Measurements from ENCODE around the gene SPI1. TPM values are rescaled to one million over a fixed set of nuclear protein-coding genes. Genes with fewer than 3 reads are reported as not detected.

Gene SPI1
- polyA plus RNA-seq, 2 of the 4 experiments (the other 2 are of a cell fraction) = 0.14 TPM; not detected in 1

DNA sequence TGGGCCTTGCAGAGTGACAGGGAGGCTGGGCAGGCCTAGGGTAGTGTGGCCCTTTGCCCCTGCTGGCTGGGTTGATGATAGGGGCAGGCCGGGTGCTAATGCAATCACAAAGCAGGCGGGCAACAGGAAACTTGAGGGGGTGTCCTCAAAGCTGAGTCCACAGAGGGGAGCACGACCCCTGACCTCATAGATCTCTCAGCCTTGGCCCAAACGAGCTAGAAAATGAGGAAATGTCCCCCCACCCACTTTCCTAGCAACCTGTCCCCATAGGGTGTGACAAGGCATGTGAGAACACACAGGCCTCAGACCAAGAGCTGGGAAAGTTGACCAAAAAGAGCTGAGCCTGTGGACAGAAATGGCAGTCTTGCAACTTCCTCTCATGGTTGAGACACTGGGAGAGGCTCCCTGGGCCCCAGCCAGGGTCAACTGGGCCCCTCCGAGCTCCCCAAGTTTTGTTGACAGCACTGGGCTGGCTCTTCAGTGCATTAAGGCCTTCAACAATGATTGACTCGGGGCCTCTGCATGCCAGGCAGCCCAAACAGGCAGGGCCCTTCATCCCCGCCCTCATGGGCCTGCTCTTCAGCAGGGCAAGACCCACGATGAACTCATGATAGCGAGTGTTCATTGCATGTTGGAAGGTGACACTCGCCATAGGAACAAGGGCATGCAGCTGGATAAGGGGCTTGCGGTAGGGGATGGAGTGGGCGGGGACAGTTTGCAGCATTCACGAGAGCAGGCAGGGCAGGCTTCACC, 9.8 kb upstream of the SPI1 start:
- no peak for FAIRE-seq

DNA sequence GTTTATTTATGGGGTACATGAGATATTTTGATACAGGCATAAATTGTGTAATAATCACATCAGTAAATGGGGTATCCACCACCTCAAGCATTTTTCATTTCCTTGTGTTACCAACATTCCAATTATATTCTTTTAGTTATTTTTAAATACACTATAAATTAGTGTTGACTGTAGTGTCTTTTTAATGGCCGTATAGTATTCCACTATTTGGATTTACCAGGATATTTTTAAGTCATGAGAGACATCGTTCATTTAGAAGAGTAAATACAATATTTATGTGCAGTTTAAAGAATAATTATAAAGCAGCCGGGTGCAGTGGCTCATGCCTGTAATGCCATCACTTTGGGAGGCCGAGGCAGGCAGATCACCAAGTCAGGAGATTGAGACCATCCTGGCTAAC, 6.2 kb upstream of the SPI1 start:
- CTCF ChIA-PET = interaction anchor here (0.7 kb wide), 1 partner anchor 28 kb away, joined by 3 read pairs; no protein-coding TSS in a partner anchor
- whole genome bisulfite sequencing (ENCODE audit: missing lambda C conversion rate) = 65% methylated on average over 4 of the region's 4 CpGs
- FAIRE-seq = no peak

More for the DNA sequence above, 9.8 kb upstream of the SPI1 start:
- H3K4me3 ChIP-seq = no peak overlapping the region
- DNase-seq (ENCODE audit: low read depth in 1 of 2, low spot score in 1 of 2) (no peak), ATAC-seq (no peak; a peak in 1 of 6 replicates)
- H3K4me1 ChIP-seq = no peaks in the 10 kb centered on the region
- 63% methylated on average over 12 of the region's 13 CpGs for WGBS (ENCODE audit: missing lambda C conversion rate)
- no peak for TF ChIP-seq EHF (CRISPR knock-in tag; IDR thresholded peaks at IDR 0.05)
- POLR2A ChIA-PET = interaction anchor here (0.8 kb wide), 1 partner anchor 12 kb away, joined by 4 read pairs; no protein-coding TSS in a partner anchor
- H3K4me2 ChIP-seq = no peak overlapping the region
- CTCF ChIA-PET = interaction anchor here (0.6 to 10.2 kb wide), 7 partner anchors 12 to 117 kb away, joined by 3 to 133 read pairs (median 4); no protein-coding TSS in a partner anchor
- no peak overlapping the region for H3K27ac ChIP-seq
- no peaks in the 10 kb centered on the region for H3K9me3 ChIP-seq

DNA sequence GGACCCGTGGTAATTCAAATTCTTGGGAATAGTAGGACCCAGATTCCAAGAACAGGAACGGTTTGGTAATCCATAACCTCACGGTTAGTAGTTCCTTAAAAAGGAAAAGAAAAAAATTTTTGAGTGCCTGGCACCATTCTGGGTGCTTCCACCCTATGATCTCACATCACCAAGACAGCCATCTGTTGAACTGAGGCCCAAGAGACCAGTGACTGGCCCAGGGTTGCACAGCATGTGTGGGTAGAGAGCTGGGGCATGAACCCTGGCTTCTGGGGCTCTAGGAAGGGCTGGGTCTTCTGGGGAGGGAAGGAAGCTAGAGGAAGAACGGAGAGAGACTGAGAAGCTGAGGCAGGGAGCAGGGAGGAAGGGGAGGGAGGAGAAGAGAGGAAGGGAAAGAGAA, 4.7 kb upstream of the SPI1 start:
- DNase-seq (ENCODE audit: low read depth in 1 of 2, low spot score in 1 of 2) = no peak
- POLR2A ChIA-PET = no interaction called here
- Histone ChIP-seq H3K4me3 (no peak overlapping the region), H3K9me3 (no peaks in the 10 kb centered on the region), H3K4me2 (no peak overlapping the region), H3K4me1 (no peaks in the 10 kb centered on the region), H3K27ac (no peak overlapping the region)
- CTCF ChIA-PET = interaction anchor here (1.0 to 1.5 kb wide), 4 partner anchors 10 to 70 kb away, joined by 3 to 12 read pairs (median 3); no protein-coding TSS in a partner anchor
- FAIRE-seq = no peak
- 54% methylated on average over 4 of the region's 4 CpGs for WGBS (ENCODE audit: missing lambda C conversion rate)
- no peak for ATAC-seq
- TF ChIP-seq TFCP2L1 (CRISPR knock-in tag; IDR thresholded peaks at IDR 0.05) = no peak
- TF ChIP-seq, protein P1, sequence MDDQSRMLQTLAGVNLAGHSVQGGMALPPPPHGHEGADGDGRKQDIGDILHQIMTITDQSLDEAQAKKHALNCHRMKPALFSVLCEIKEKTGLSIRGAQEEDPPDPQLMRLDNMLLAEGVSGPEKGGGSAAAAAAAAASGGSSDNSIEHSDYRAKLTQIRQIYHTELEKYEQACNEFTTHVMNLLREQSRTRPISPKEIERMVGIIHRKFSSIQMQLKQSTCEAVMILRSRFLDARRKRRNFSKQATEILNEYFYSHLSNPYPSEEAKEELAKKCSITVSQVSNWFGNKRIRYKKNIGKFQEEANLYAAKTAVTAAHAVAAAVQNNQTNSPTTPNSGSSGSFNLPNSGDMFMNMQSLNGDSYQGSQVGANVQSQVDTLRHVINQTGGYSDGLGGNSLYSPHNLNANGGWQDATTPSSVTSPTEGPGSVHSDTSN (IDR thresholded peaks at IDR 0.05) = no peak
- TF ChIP-seq, protein P2, sequence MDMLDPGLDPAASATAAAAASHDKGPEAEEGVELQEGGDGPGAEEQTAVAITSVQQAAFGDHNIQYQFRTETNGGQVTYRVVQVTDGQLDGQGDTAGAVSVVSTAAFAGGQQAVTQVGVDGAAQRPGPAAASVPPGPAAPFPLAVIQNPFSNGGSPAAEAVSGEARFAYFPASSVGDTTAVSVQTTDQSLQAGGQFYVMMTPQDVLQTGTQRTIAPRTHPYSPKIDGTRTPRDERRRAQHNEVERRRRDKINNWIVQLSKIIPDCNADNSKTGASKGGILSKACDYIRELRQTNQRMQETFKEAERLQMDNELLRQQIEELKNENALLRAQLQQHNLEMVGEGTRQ (IDR thresholded peaks at IDR 0.05) = no peak
- no peak for TF ChIP-seq HEYL (CRISPR knock-in tag; IDR thresholded peaks at IDR 0.05)
- TF ChIP-seq RFX5 (IDR thresholded peaks at IDR 0.05) = no peak
- TF ChIP-seq ZC3H11A (IDR thresholded peaks at IDR 0.05) = no peak
- TF ChIP-seq, protein P3, sequence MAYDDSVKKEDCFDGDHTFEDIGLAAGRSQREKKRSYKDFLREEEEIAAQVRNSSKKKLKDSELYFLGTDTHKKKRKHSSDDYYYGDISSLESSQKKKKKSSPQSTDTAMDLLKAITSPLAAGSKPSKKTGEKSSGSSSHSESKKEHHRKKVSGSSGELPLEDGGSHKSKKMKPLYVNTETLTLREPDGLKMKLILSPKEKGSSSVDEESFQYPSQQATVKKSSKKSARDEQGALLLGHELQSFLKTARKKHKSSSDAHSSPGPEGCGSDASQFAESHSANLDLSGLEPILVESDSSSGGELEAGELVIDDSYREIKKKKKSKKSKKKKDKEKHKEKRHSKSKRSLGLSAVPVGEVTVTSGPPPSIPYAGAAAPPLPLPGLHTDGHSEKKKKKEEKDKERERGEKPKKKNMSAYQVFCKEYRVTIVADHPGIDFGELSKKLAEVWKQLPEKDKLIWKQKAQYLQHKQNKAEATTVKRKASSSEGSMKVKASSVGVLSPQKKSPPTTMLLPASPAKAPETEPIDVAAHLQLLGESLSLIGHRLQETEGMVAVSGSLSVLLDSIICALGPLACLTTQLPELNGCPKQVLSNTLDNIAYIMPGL (CRISPR knock-in tag; IDR thresholded peaks at IDR 0.05; ENCODE audit: borderline replicate concordance) = no peak
- TF ChIP-seq, protein P4, sequence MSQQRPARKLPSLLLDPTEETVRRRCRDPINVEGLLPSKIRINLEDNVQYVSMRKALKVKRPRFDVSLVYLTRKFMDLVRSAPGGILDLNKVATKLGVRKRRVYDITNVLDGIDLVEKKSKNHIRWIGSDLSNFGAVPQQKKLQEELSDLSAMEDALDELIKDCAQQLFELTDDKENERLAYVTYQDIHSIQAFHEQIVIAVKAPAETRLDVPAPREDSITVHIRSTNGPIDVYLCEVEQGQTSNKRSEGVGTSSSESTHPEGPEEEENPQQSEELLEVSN (IDR thresholded peaks at IDR 0.05; ENCODE audit: borderline replicate concordance, low read depth) = no peak
- TF ChIP-seq EHF (CRISPR knock-in tag; IDR thresholded peaks at IDR 0.05) = no peak
- TF ChIP-seq, protein P5, sequence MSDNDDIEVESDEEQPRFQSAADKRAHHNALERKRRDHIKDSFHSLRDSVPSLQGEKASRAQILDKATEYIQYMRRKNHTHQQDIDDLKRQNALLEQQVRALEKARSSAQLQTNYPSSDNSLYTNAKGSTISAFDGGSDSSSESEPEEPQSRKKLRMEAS (IDR thresholded peaks at IDR 0.05) = no peak
- no peak for TF ChIP-seq BHLHE40 (IDR thresholded peaks at IDR 0.05; ENCODE audit: low read depth, low read length)
- TF ChIP-seq, protein P6, sequence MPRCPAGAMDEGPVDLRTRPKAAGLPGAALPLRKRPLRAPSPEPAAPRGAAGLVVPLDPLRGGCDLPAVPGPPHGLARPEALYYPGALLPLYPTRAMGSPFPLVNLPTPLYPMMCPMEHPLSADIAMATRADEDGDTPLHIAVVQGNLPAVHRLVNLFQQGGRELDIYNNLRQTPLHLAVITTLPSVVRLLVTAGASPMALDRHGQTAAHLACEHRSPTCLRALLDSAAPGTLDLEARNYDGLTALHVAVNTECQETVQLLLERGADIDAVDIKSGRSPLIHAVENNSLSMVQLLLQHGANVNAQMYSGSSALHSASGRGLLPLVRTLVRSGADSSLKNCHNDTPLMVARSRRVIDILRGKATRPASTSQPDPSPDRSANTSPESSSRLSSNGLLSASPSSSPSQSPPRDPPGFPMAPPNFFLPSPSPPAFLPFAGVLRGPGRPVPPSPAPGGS (IDR thresholded peaks at IDR 0.05) = no peak
- TF ChIP-seq FOXS1 (CRISPR knock-in tag; IDR thresholded peaks at IDR 0.05) = no peak

More for the DNA sequence above, 6.2 kb upstream of the SPI1 start:
- TF ChIP-seq EHMT2 (IDR thresholded peaks at IDR 0.05; ENCODE audit: low read depth) (no peak), HOXB13 (CRISPR knock-in tag; IDR thresholded peaks at IDR 0.05; ENCODE audit: low read depth) (no peak), SREBF2 (IDR thresholded peaks at IDR 0.05) (no peak), TFCP2L1 (CRISPR knock-in tag; IDR thresholded peaks at IDR 0.05) (no peak), PHF8 (IDR thresholded peaks at IDR 0.05; ENCODE audit: borderline replicate concordance, low read depth) (no peak), FOSB (CRISPR knock-in tag; IDR thresholded peaks at IDR 0.05) (no peak), JUNB (IDR thresholded peaks at IDR 0.05) (no peak), CBX2 (IDR thresholded peaks at IDR 0.05; ENCODE audit: borderline replicate concordance, low read depth) (no peak), POLR2AphosphoS2 (conservative IDR thresholded peaks at IDR 0.05; ENCODE audit: low read length) (no peak), HEYL (CRISPR knock-in tag; IDR thresholded peaks at IDR 0.05) (no peak), ZC3H11A (IDR thresholded peaks at IDR 0.05) (no peak), ZSCAN20 (CRISPR knock-in tag; IDR thresholded peaks at IDR 0.05) (no peak)
- TF ChIP-seq, protein P5 (IDR thresholded peaks at IDR 0.05) = no peak
- TF ChIP-seq, protein P6 (IDR thresholded peaks at IDR 0.05) = no peak
- DNase-seq (ENCODE audit: low read depth in 1 of 2, low spot score in 1 of 2) (no peak), ATAC-seq (no peak)
- Histone ChIP-seq H3K4me2 (no peak overlapping the region), H3K9me3 (no peaks in the 10 kb centered on the region), H3K4me3 (no peak overlapping the region), H3K4me1 (no peaks in the 10 kb centered on the region), H3K27ac (no peak overlapping the region)
- POLR2A ChIA-PET = no interaction called here

Measured in A549 (cell line).